Activated naive CD4-positive, alpha-beta T cell treated with anti-CD3 and anti-CD28 coated beads for 36 hours (primary cell): ENCODE measurements around the gene KAT14. TPM values are rescaled to one million over a fixed set of nuclear protein-coding genes. Genes with fewer than 3 reads are reported as not detected.

Source experiments
- total RNA-seq, 2 experiments: library from RNA; stranded (reverse); gene quantifications; one replicate each; pipeline ENCODE4 v1.2.3, GENCODE V29; 2021

The KAT14 gene
- total RNA-seq, 2 experiments from 2014 or later, result 10.3 to 12.9 TPM

Other genes starting within 250 kb of the KAT14 start
- gene SNX5, start 169.1 kb upstream of the KAT14 start, total RNA-seq, result 100 to 1,000 TPM; 228 to 237 TPM
- gene MGME1, start 168.8 kb upstream of the KAT14 start, total RNA-seq, result 10 to 100 TPM; 28.7 to 30.6 TPM
- gene OVOL2, start 79.9 kb upstream of the KAT14 start, total RNA-seq, result not detected
- 10 to 100 TPM; 16.7 to 17.9 TPM for gene PET117, start within 50 bp of the KAT14 start, total RNA-seq
- gene ZNF133, start 150.7 kb downstream of the KAT14 start, total RNA-seq, result 1 to 10 TPM; 5.2 to 5.3 TPM